K562 (cell line): Measurements from ENCODE around the gene KCNK18. TPM values are rescaled to one million over a fixed set of nuclear protein-coding genes. Genes with fewer than 3 reads are reported as not detected.

ENCODE experiments used
- ATAC-seq: fragments of 200-7000 bp; cut with Tn5 transposase; 3 replicates; pipeline ENCODE4 v1.9.1; 2020; ENCODE audit warnings: moderate library complexity
- BruUV-seq: library from RNA; stranded (reverse); fragments of 400-500 nt; replicated peaks from 2 replicates; lab custom pipeline; 2021; lab: Mats Ljungman, UMichigan
- CTCF ChIA-PET: fragments of 300-600 bp; formaldehyde crosslinking; extraction: SDS; loops from one replicate; lab custom pipeline; 2021; ENCODE audit warnings: low intra/inter-chr PET ratio; lab: Yijun Ruan, JAX
- POLR2A ChIA-PET: fragments of 300-600, 350-650 bp; sonication (Branson Sonifier 250); formaldehyde crosslinking; extraction: SDS; loops from one replicate; lab custom pipeline; 2021; ENCODE audit warnings: antibody characterized with exemption, inconsistent platforms; lab: Yijun Ruan, JAX
- DNase-seq, 4 experiments: peaks; one replicate each; pipeline versions ENCODE4 v3.0.0 to v3.0.0-alpha.2; 2011 to 2018; ENCODE audit warnings: low spot score in 3 of 4, mixed read lengths in 3 of 4; ENCODE audit errors: extremely low read depth in 1 of 4
- FAIRE-seq: peaks from 2 replicates; lab custom pipeline; 2011; peaks lifted over from hg19 to GRCh38; lab: Jason Lieb, UNC
- H2AFZ ChIP-seq: 2 replicates; pipeline ENCODE4 v1.6.0; 2011; ENCODE audit warnings: low read depth, low read length, control low read depth, inconsistent platforms
- H3K27ac ChIP-seq: fragments of 200-600 bp; 3 replicates; pipeline ENCODE4 v1.8.0; 2011; ENCODE audit warnings: low read depth, mild to moderate bottlenecking, control low read depth, inconsistent platforms, low read length, moderate library complexity, mixed read lengths; ENCODE audit errors: extremely low read depth
- H3K27me3 ChIP-seq, 2 experiments: fragments of 300-600 bp in 1 of 2; 2 replicates in 1 of 2; 3 replicates in 1 of 2; pipeline versions ENCODE4 v1.6.0 to v1.8.0; 2011; ENCODE audit warnings: inconsistent platforms in 2 of 2, low read length in 2 of 2, mild to moderate bottlenecking in 1 of 2, mixed read lengths in 1 of 2, moderate library complexity in 1 of 2; ENCODE audit not compliant: control insufficient read depth in 2 of 2, insufficient read depth in 2 of 2
- H3K36me3 ChIP-seq: fragments of 300-600 bp; 3 replicates; pipeline ENCODE4 v1.8.0; 2011; ENCODE audit warnings: mild to moderate bottlenecking, low read length, inconsistent platforms; ENCODE audit not compliant: control insufficient read depth, insufficient read depth
- H3K4me1 ChIP-seq, 2 experiments: fragments of 200-600 bp in 1 of 2; replicated peaks in 1 of 2; 2 replicates in 1 of 2; 3 replicates in 1 of 2; pipeline versions ENCODE4 v1.5.1 to v1.8.0; 2011; ENCODE audit warnings: inconsistent platforms in 2 of 2, low read length in 2 of 2, mild to moderate bottlenecking in 1 of 2, mixed read lengths in 1 of 2, moderate library complexity in 1 of 2; ENCODE audit not compliant: control insufficient read depth in 2 of 2, insufficient read depth in 2 of 2
- H3K4me2 ChIP-seq: 2 replicates; pipeline ENCODE4 v1.6.1; 2011; ENCODE audit warnings: low read length, control low read depth, inconsistent platforms, mixed read lengths; ENCODE audit not compliant: insufficient read depth
- H3K4me3 ChIP-seq: fragments of 200-600 bp; sonication (generic), shearing (Covaris generic); 2 replicates; pipeline ENCODE4 v1.5.1; 2016; ENCODE audit warnings: control low read depth, inconsistent platforms
- H3K79me2 ChIP-seq: fragments of 200-600 bp; 3 replicates; pipeline ENCODE4 v1.8.0; 2011; ENCODE audit warnings: low read length, inconsistent platforms; ENCODE audit not compliant: control insufficient read depth, insufficient read depth
- H3K9ac ChIP-seq, 2 experiments: 2 replicates each; pipeline versions ENCODE4 v1.6.0 to v1.6.1; 2011; ENCODE audit warnings: low read depth in 2 of 2, low read length in 2 of 2, control low read depth in 1 of 2, inconsistent platforms in 1 of 2, mild to moderate bottlenecking in 1 of 2, mixed read lengths in 1 of 2; ENCODE audit not compliant: insufficient read depth in 1 of 2
- H3K9me1 ChIP-seq: one replicate; pipeline ENCODE4 v1.6.0; 2011; ENCODE audit warnings: inconsistent platforms, mild to moderate bottlenecking, low read length, moderate library complexity; ENCODE audit not compliant: control insufficient read depth, insufficient read depth
- H3K9me3 ChIP-seq: replicated peaks from 2 replicates; pipeline ENCODE4 v1.5.1; 2011; ENCODE audit warnings: low read depth, low read length, inconsistent platforms; ENCODE audit not compliant: control insufficient read depth, insufficient read depth
- H4K20me1 ChIP-seq: replicated peaks from 2 replicates; pipeline ENCODE4 v1.6.1; 2011; ENCODE audit warnings: low read length, inconsistent platforms, mixed read lengths; ENCODE audit not compliant: control insufficient read depth, insufficient read depth
- ATF1 ChIP-seq, 2 experiments: fragments of 450-650 bp in 1 of 2; IDR thresholded peaks; 2 replicates each; pipeline ENCODE4 v1.6.1; 2016; ENCODE audit warnings: missing compliant biosample characterization in 1 of 2, missing genetic modification characterization in 1 of 2
- CBX3 ChIP-seq, 2 experiments: IDR thresholded peaks; 1 replicate in 1 of 2; 2 replicates in 1 of 2; pipeline ENCODE4 v1.6.1; 2012; ENCODE audit warnings: inconsistent platforms in 2 of 2, low read length in 2 of 2, borderline replicate concordance in 1 of 2, control low read depth in 1 of 2
- KAT8 ChIP-seq: fragments of 450-650 bp; IDR thresholded peaks from 2 replicates; pipeline ENCODE4 v1.6.1; 2016; ENCODE audit warnings: low read depth, mild to moderate bottlenecking
- MYNN ChIP-seq, 2 experiments: sonication (generic); formaldehyde crosslinking in 1 of 2; IDR thresholded peaks; 2 replicates each; pipeline versions ENCODE4 v1.5.0 to v1.6.1; 2016 to 2020; ENCODE audit warnings: antibody characterized with exemption in 1 of 2, missing genetic modification reagents in 1 of 2
- SMARCB1 ChIP-seq: IDR thresholded peaks from 2 replicates; pipeline ENCODE4 v1.6.1; 2011; ENCODE audit warnings: improper control_type of control experiment, low read depth; ENCODE audit not compliant: insufficient read length
- ZBTB5 ChIP-seq: fragments of 450-650 bp; IDR thresholded peaks from 2 replicates; pipeline ENCODE4 v1.6.1; 2017; ENCODE audit warnings: antibody characterized with exemption
- ZNF57 ChIP-seq: fragments of 450-650 bp; formaldehyde crosslinking; IDR thresholded peaks from 2 replicates; pipeline ENCODE4 v1.4.0; 2020; ENCODE audit warnings: mild to moderate bottlenecking, moderate library complexity
- WGBS: fragments of 100-300 bp; shearing (Covaris generic); methylation state at CpG from one replicate; pipeline ENCODE4 v1.1.6; 2016; ENCODE audit warnings: low coverage, mixed read lengths; ENCODE audit not compliant: insufficient coverage; ENCODE audit errors: missing lambda C conversion rate; 5-methylcytosine and 5-hydroxymethylcytosine counted together
- in situ Hi-C: fragments of 300-500 bp; cut with MboI; formaldehyde crosslinking; loops from 4 replicates; pipeline ENCODE4 v1.15.0; 2018; ENCODE audit warnings: inconsistent platforms, mixed read lengths
- intact Hi-C: fragments of 100-400 bp; cut with micrococcal nuclease; formaldehyde crosslinking; loops from 2 replicates; pipeline ENCODE4 v1.14.2; 2022
- polyA plus RNA-seq, 8 experiments: library from polyadenylated mRNA; depleted of rRNA in 4 of 8; stranded (reverse) in 5 of 8; unstranded in 3 of 8; fragments of >200 nt; fragmentation: Nextera tagmentation in 2 of 8; fragmentation: Illumina TruSeq in 1 of 8; extraction: Ambion mirVana in 2 of 8; extraction: Trizol in 1 of 8; gene quantifications; 2 replicates each; pipeline versions ENCODE4 v1.2.1 to v1.2.3, GENCODE V29; 2011 to 2014; ENCODE audit warnings: inconsistent platforms in 1 of 8, missing spikeins in 1 of 8
- total RNA-seq, 7 experiments: library from RNA; depleted of rRNA in 6 of 7; stranded (reverse); fragments of >200 nt in 6 of 7; fragmentation: Illumina TruSeq in 2 of 7; extraction: Trizol in 2 of 7; gene quantifications; 2 replicates each; pipeline versions ENCODE4 v1.2.1 to v1.2.3, GENCODE V29; 2011 to 2021; ENCODE audit warnings: low replicate concordance in 1 of 7

Gene KCNK18
- total and polyA plus RNA-seq, 9 of the 15 experiments (the other 6 are each of a cell fraction or from before 2014, with no cell fraction given), result not detected

DNA sequence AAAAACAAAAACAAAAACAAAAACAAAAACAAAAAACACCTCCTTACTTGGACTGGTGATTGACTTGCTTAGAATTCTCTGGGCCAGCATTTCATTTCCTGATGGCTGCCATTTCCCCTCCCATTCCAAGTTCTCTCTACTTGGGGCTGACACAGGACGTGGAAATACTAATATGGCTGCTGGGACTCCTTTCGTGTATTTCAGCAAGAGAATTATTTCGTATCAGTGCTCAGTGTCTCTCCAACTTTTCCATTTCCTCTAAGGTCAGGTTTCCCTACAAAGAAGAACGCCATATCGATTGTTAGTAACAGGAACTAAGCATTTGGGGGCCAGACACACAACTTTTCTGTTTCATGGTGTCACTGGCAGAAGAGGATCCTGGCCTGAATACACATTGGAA, 36.7 kb upstream of the KCNK18 start:
- Histone ChIP-seq H3K4me2 (no peak overlapping the region), H3K27me3 (peaks cover 19 to 45% of the 10 kb centered on the region in 2 experiments), H2AFZ (no peak overlapping the region), H3K9me1 (no peaks in the 10 kb centered on the region), H3K27ac (no peak overlapping the region), H3K9me3 (no peaks in the 10 kb centered on the region), H3K79me2 (no peaks in the 10 kb centered on the region), H4K20me1 (no peaks in the 10 kb centered on the region), H3K4me3 (no peak overlapping the region), H3K36me3 (no peaks in the 10 kb centered on the region), H3K4me1 (peaks cover 0 to 12% of the 10 kb centered on the region in 2 experiments; a peak in 2 of 5 replicates), H3K9ac (no peak overlapping the region)
- CTCF ChIA-PET, result no interaction called here
- TF ChIP-seq KAT8 (no peak), ZBTB5 (no peak), MYNN (IDR thresholded peaks at IDR 0.05) (no peak), MYNN (CRISPR knock-in tag; IDR thresholded peaks at IDR 0.05) (no peak), SMARCB1 (no peak), CBX3 (IDR thresholded peaks at IDR 0.05; ENCODE audit: borderline replicate concordance in 1 of 2, low read length in 2 of 2) (no peak), ATF1 (CRISPR knock-in tag; IDR thresholded peaks at IDR 0.05) (no peak), ATF1 (tag; IDR thresholded peaks at IDR 0.05) (no peak), ZNF57 (CRISPR knock-in tag) (no peak)
- intact Hi-C loops, result no loop called here
- ATAC-seq (no peak), DNase-seq (no peak), FAIRE-seq (no peak)
- WGBS, result 0% methylated on average over 5 of the region's 5 CpGs
- POLR2A ChIA-PET, result interaction anchor here (0.7 kb wide), 1 partner anchor 93 kb away, joined by 3 read pairs; no protein-coding TSS in a partner anchor
- no TSS peak for BruUV-seq
- in situ Hi-C loops, result loop anchor here (25.0 kb wide), 1 partner anchor 698 kb away; no protein-coding TSS in a partner anchor
